ENCODE measurements around the gene MFAP3.

DNA sequence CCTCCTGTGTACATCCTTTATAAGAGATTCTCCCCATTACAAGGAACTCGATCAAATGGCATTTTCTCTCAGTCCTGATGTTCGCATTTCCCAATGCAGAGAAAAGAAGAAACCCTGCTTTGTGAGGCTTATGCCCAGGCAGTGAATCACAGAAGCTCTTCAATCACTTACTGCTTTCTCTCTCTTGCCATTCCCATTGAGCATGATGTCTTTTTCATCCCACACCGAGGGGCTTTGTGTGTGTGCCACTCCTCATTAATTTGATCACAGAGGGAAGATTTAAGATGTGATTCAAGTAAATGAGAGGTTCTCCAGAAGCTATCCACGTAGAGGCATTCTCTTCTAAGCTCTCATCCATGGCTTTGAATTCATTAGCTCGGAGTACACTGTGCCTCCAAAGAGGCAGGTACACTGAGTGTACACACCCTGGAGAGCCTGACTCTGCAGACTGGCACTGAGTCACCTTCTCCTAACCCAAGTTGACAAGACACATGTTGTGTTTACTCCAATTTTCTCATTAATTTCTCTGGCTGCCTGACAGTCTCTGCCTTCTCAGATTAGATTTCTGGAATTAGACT lies 45.4 kb downstream of the MFAP3 start:
- no peak for TF ChIP-seq PAF1 (CRISPR knock-in tag; IDR thresholded peaks at IDR 0.05)
- no peak for TF ChIP-seq ZNF317 (CRISPR knock-in tag; IDR thresholded peaks at IDR 0.05)
- no peak for TF ChIP-seq KLF16 (CRISPR knock-in tag; IDR thresholded peaks at IDR 0.05)
- no peak for TF ChIP-seq ZFP36 (IDR thresholded peaks at IDR 0.05; ENCODE audit: borderline replicate concordance, low read depth, low read length, partially characterized antibody)
- TF ChIP-seq TEAD2 (CRISPR knock-in tag; IDR thresholded peaks at IDR 0.05) = no peak
- TF ChIP-seq AGO2 (optimal IDR thresholded peaks at IDR 0.05; ENCODE audit: low read depth, low read length) = no peak
- TF ChIP-seq, protein P1, sequence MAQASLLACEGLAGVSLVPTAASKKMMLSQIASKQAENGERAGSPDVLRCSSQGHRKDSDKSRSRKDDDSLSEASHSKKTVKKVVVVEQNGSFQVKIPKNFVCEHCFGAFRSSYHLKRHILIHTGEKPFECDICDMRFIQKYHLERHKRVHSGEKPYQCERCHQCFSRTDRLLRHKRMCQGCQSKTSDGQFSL (CRISPR knock-in tag; IDR thresholded peaks at IDR 0.05) = no peak
- TF ChIP-seq ZC3H4 (CRISPR knock-in tag; IDR thresholded peaks at IDR 0.05; ENCODE audit: borderline replicate concordance) = no peak
- no peak for TF ChIP-seq ZBTB8A (CRISPR knock-in tag; IDR thresholded peaks at IDR 0.05; ENCODE audit: borderline replicate concordance, low read depth)
- TF ChIP-seq ELF1 (CRISPR knock-in tag; IDR thresholded peaks at IDR 0.05) = no peak
- TF ChIP-seq, protein P2, sequence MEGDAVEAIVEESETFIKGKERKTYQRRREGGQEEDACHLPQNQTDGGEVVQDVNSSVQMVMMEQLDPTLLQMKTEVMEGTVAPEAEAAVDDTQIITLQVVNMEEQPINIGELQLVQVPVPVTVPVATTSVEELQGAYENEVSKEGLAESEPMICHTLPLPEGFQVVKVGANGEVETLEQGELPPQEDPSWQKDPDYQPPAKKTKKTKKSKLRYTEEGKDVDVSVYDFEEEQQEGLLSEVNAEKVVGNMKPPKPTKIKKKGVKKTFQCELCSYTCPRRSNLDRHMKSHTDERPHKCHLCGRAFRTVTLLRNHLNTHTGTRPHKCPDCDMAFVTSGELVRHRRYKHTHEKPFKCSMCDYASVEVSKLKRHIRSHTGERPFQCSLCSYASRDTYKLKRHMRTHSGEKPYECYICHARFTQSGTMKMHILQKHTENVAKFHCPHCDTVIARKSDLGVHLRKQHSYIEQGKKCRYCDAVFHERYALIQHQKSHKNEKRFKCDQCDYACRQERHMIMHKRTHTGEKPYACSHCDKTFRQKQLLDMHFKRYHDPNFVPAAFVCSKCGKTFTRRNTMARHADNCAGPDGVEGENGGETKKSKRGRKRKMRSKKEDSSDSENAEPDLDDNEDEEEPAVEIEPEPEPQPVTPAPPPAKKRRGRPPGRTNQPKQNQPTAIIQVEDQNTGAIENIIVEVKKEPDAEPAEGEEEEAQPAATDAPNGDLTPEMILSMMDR (CRISPR knock-in tag; IDR thresholded peaks at IDR 0.05) = no peak
- no peak for TF ChIP-seq ZNF121 (CRISPR knock-in tag; IDR thresholded peaks at IDR 0.05)
- TF ChIP-seq IRF2 (CRISPR knock-in tag; IDR thresholded peaks at IDR 0.05) = no peak
